ENCODE measurements around the gene MTCH1. TPM values are rescaled to one million over a fixed set of nuclear protein-coding genes. Genes with fewer than 3 reads are reported as not detected.

Gene MTCH1
- total and polyA plus RNA-seq, 9 of the 15 experiments (the other 6 are each of a cell fraction or from before 2014, with no cell fraction given) = 7.9 to 161 (median 118) TPM

DNA sequence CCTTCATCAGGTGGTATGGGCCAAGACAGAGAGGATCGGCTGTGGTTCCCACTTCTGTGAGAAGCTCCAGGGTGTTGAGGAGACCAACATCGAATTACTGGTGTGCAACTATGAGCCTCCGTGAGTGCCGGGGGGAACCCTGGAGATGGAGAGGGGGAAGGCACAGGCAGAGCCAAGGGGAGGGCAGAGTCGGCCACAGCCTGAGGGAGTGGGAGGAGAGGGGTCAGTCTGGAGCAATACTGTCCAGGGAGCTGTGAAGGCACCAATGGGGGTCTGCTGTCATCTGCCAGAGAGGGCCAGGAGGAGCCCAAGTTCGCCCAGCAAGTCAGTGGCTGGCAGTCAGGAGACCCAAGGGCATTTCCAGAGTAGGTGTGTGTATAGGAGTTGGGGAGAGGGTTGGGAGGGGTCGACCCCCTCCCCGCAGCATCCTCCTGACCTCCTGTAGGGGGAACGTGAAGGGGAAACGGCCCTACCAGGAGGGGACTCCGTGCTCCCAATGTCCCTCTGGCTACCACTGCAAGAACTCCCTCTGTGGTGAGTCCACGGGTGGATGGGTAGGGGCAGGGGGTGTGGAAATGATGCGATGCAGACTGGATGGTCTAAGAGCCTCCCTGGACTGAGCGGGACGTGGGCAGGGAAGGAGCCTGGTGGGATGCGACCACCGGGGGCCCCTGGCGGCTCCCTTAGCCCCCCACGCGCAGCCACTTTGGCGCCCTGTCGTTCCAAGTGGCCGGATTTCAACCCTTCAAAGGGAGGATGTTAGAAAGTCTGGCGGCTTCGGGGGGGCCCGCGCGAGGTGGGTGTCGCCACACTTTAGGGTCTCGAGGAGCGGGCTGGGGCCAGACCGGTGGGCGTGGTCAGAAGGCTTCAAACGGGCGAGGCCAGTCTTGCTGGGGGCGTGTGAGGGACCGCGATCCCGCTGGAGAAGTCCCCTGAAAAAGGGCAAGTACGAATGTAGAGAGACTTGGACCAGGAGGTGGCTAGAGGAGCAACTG, 24.3 kb downstream of the MTCH1 start:
- ATAC-seq = no peak
- in situ Hi-C loops (cut with MboI) (no loop called here), intact Hi-C loops (cut with micrococcal nuclease) (no loop called here)
- POLR2A ChIA-PET = no interaction called here
- Histone ChIP-seq H3K27me3 (ENCODE audit: control insufficient read depth in 2 of 2, insufficient read depth in 2 of 2, low read length in 2 of 2) (peaks cover 0 to 24% of the 10 kb centered on the region in 2 experiments; a peak in 3 of 5 replicates), H3K4me1 (replicated peaks in 1 of 2; ENCODE audit: control insufficient read depth in 2 of 2, insufficient read depth in 2 of 2, low read length in 2 of 2) (peaks cover 23 to 60% of the 10 kb centered on the region in 2 experiments; a peak in 4 of 5 replicates), H3K4me2 (ENCODE audit: insufficient read depth, low read length) (no peak overlapping the region), H4K20me1 (replicated peaks; ENCODE audit: control insufficient read depth, insufficient read depth, low read length) (peaks cover 22% of the 10 kb centered on the region; the same call in 1 of the 2 replicates), H3K4me3 (no peak overlapping the region), H3K9ac (ENCODE audit: insufficient read depth in 1 of 2, low read depth in 2 of 2, low read length in 2 of 2) (peak overlapping the region in 1 of 2 experiments; percentile 67; a peak in 2 of 4 replicates), H3K79me2 (ENCODE audit: control insufficient read depth, insufficient read depth, low read length) (no peaks in the 10 kb centered on the region), H3K36me3 (ENCODE audit: control insufficient read depth, insufficient read depth, low read length) (no peaks in the 10 kb centered on the region), H3K27ac (ENCODE audit: extremely low read depth, low read depth, low read length) (no peak overlapping the region), H3K9me3 (replicated peaks; ENCODE audit: control insufficient read depth, insufficient read depth, low read depth, low read length) (no peaks in the 10 kb centered on the region), H2AFZ (ENCODE audit: low read depth, low read length) (no peak overlapping the region), H3K9me1 (ENCODE audit: control insufficient read depth, insufficient read depth, low read length) (no peaks in the 10 kb centered on the region)
- TF ChIP-seq ILK (tag; IDR thresholded peaks at IDR 0.05; ENCODE audit: borderline replicate concordance, low read depth) (no peak), SFPQ (IDR thresholded peaks at IDR 0.05; ENCODE audit: low read depth, low read length) (no peak), ZBTB7A (IDR thresholded peaks at IDR 0.05; ENCODE audit: borderline replicate concordance, control insufficient read depth, low read depth, low read length) (0 out of 2 replicates have a peak, but pooled peaks have one; percentile 38), ZNF512 (tag; IDR thresholded peaks at IDR 0.05) (0 out of 2 replicates have a peak, but pooled peaks have one; percentile 33), ZNF696 (CRISPR knock-in tag; conservative IDR thresholded peaks at IDR 0.05) (no peak), GATAD2A (IDR thresholded peaks at IDR 0.05) (no peak), ZNF24 (IDR thresholded peaks at IDR 0.05) (no peak), ZNF511 (CRISPR knock-in tag; IDR thresholded peaks at IDR 0.05) (peak; percentile 26; the same call in 1 of the 2 replicates), ZBTB8A (IDR thresholded peaks at IDR 0.05; ENCODE audit: partially characterized antibody) (no peak)
- CTCF ChIA-PET (ENCODE audit: low intra/inter-chr PET ratio) = no interaction called here
- 30% methylated on average over 40 of the region's 40 CpGs for WGBS (ENCODE audit: insufficient coverage, low coverage, missing lambda C conversion rate)
- no peak for FAIRE-seq
- BruUV-seq (replicated peaks) = no TSS peak
- peak in 2 of 4 experiments; percentile 49 to 50 for DNase-seq (ENCODE audit: extremely low read depth in 1 of 4, low spot score in 3 of 4)
